GM12878 (cell line): ENCODE data around the gene PISD. TPM values are rescaled to one million over a fixed set of nuclear protein-coding genes. Genes with fewer than 3 reads are reported as not detected.

Experiments
- ATAC-seq: fragments of 200-7000 bp; cut with Tn5 transposase; 3 replicates; pipeline ENCODE4 v1.9.1; 2020; ENCODE audit warnings: mild to moderate bottlenecking, moderate library complexity
- BruUV-seq: library from RNA; stranded (reverse); fragments of 400-500 nt; replicated peaks from 2 replicates; lab custom pipeline; 2021; lab: Mats Ljungman, UMichigan
- CTCF ChIA-PET: fragments of 300-600 bp; sonication (Branson Sonifier 250); formaldehyde crosslinking; extraction: SDS; loops from one replicate; lab custom pipeline; 2021; ENCODE audit warnings: inconsistent platforms; lab: Yijun Ruan, JAX
- POLR2A ChIA-PET: fragments of 350-600 bp; formaldehyde crosslinking; extraction: SDS; loops from one replicate; lab custom pipeline; 2021; ENCODE audit warnings: inconsistent platforms; lab: Charles Lee
- RAD21 ChIA-PET: fragments of 300-600 bp; sonication (Branson Sonifier 250); formaldehyde crosslinking; loops from one replicate; lab custom pipeline; 2023; ENCODE audit warnings: antibody characterized with exemption; ENCODE audit not compliant: unreplicated experiment; lab: Charles Lee
- SMC1A ChIA-PET: fragments of 300-600 bp; sonication (Branson Sonifier 250); formaldehyde crosslinking; loops from one replicate; lab custom pipeline; 2023; ENCODE audit not compliant: unreplicated experiment, uncharacterized antibody; lab: Charles Lee
- DNase-seq: peaks from one replicate; pipeline ENCODE4 v3.0.0-alpha.2; 2011; ENCODE audit warnings: low read depth, low spot score
- FAIRE-seq: peaks from 3 replicates; lab custom pipeline; 2011; peaks lifted over from hg19 to GRCh38; lab: Jason Lieb, UNC
- H2AFZ ChIP-seq: 2 replicates; pipeline ENCODE4 v1.6.0; 2011; ENCODE audit warnings: low read depth, low read length, control low read depth; ENCODE audit not compliant: control insufficient read depth
- H3K27ac ChIP-seq: 2 replicates; pipeline ENCODE4 v1.5.1; 2011; ENCODE audit warnings: control low read depth; ENCODE audit not compliant: control insufficient read depth, insufficient read depth
- H3K27me3 ChIP-seq, 2 experiments: replicated peaks in 1 of 2; 2 replicates each; pipeline versions ENCODE4 v1.6.0 to v1.6.1; 2011; ENCODE audit warnings: low read length in 1 of 2; ENCODE audit not compliant: control insufficient read depth in 2 of 2, insufficient read depth in 2 of 2
- H3K36me3 ChIP-seq, 2 experiments: 2 replicates each; pipeline ENCODE4 v1.5.1; 2011; ENCODE audit warnings: low read length in 1 of 2; ENCODE audit not compliant: control insufficient read depth in 2 of 2, insufficient read depth in 2 of 2
- H3K4me1 ChIP-seq: 2 replicates; pipeline ENCODE4 v1.6.1; 2011; ENCODE audit warnings: mild to moderate bottlenecking, low read length, moderate library complexity, mixed read lengths; ENCODE audit not compliant: control insufficient read depth, insufficient read depth
- H3K4me2 ChIP-seq: 2 replicates; pipeline ENCODE4 v1.6.0; 2011; ENCODE audit warnings: control low read depth; ENCODE audit not compliant: control insufficient read depth, insufficient read depth
- H3K4me3 ChIP-seq: fragments of 200-600 bp; sonication (generic); 2 replicates; pipeline ENCODE4 v1.5.1; 2016
- H3K79me2 ChIP-seq: 2 replicates; pipeline ENCODE4 v1.6.0; 2011; ENCODE audit warnings: low read length; ENCODE audit not compliant: control insufficient read depth, insufficient read depth
- H3K9ac ChIP-seq: 2 replicates; pipeline ENCODE4 v1.8.0; 2011; ENCODE audit warnings: low read length, control low read depth, mixed read lengths; ENCODE audit not compliant: control insufficient read depth, insufficient read depth
- H3K9me3 ChIP-seq: replicated peaks from 3 replicates; pipeline ENCODE4 v1.5.1; 2011; ENCODE audit warnings: mild to moderate bottlenecking, low read length; ENCODE audit not compliant: control insufficient read depth, insufficient read depth
- H4K20me1 ChIP-seq: 2 replicates; pipeline ENCODE4 v1.6.0; 2011; ENCODE audit not compliant: control insufficient read depth, insufficient read depth
- BCL11A ChIP-seq: IDR thresholded peaks from 2 replicates; pipeline ENCODE4 v1.6.1; 2011; ENCODE audit warnings: low read depth, low read length
- CBFB ChIP-seq: IDR thresholded peaks from 2 replicates; pipeline ENCODE4 v1.6.1; 2016; ENCODE audit warnings: antibody characterized with exemption, low read depth
- CHD1 ChIP-seq: IDR thresholded peaks from 2 replicates; pipeline ENCODE4 v1.6.1; 2012; ENCODE audit warnings: low read depth, low read length, improper control_type of control experiment
- EED ChIP-seq: sonication (generic); IDR thresholded peaks from 2 replicates; pipeline ENCODE4 v1.6.1; 2016; ENCODE audit warnings: antibody characterized with exemption, low read depth
- ETV6 ChIP-seq, 2 experiments: fragments of 450-650 bp in 1 of 2; IDR thresholded peaks in 1 of 2; conservative IDR thresholded peaks in 1 of 2; 2 replicates each; pipeline ENCODE4 v1.6.1; 2014; ENCODE audit warnings: antibody characterized with exemption in 1 of 2, borderline replicate concordance in 1 of 2, low read depth in 1 of 2, mild to moderate bottlenecking in 1 of 2, moderate library complexity in 1 of 2
- LARP7 ChIP-seq: fragments of 450-650 bp; IDR thresholded peaks from 2 replicates; pipeline ENCODE4 v1.6.1; 2017; ENCODE audit warnings: mild to moderate bottlenecking
- MXI1 ChIP-seq: fragments of 150-350 bp; IDR thresholded peaks from 2 replicates; pipeline ENCODE4 v1.6.1; 2011; ENCODE audit warnings: low read depth, mild to moderate bottlenecking, inconsistent platforms, low read length, improper control_type of control experiment
- NFIC ChIP-seq: IDR thresholded peaks from 2 replicates; pipeline ENCODE4 v1.6.1; 2012; ENCODE audit warnings: low read depth, mild to moderate bottlenecking, inconsistent platforms, low read length, moderate library complexity
- POLR2A ChIP-seq: IDR thresholded peaks from 2 replicates; pipeline ENCODE4 v1.6.1; 2011; ENCODE audit warnings: low read depth, mild to moderate bottlenecking, low read length
- POLR2AphosphoS2 ChIP-seq: IDR thresholded peaks from 2 replicates; pipeline ENCODE4 v1.6.1; 2011; ENCODE audit warnings: low read depth, mild to moderate bottlenecking, low read length, improper control_type of control experiment, moderate library complexity
- POLR2AphosphoS5 ChIP-seq: IDR thresholded peaks from 2 replicates; pipeline ENCODE4 v1.6.1; 2011; ENCODE audit warnings: mild to moderate bottlenecking, low read length, inconsistent platforms
- SMAD5 ChIP-seq: IDR thresholded peaks from 2 replicates; pipeline ENCODE4 v1.6.1; 2016; ENCODE audit warnings: antibody characterized with exemption, low read depth
- SRF ChIP-seq, 2 experiments: IDR thresholded peaks; 2 replicates each; pipeline ENCODE4 v1.6.1; 2011; ENCODE audit warnings: low read depth in 2 of 2, low read length in 2 of 2, mild to moderate bottlenecking in 1 of 2, moderate library complexity in 1 of 2
- TBL1XR1 ChIP-seq: IDR thresholded peaks from 2 replicates; pipeline ENCODE4 v1.6.1; 2012; ENCODE audit warnings: low read depth, low read length, improper control_type of control experiment
- ZZZ3 ChIP-seq: IDR thresholded peaks from 2 replicates; pipeline ENCODE4 v1.6.1; 2011; ENCODE audit warnings: low read depth; ENCODE audit not compliant: control insufficient read depth, insufficient read length
- WGBS: methylation state at CpG from one replicate; pipeline ENCODE4 v1.1.6; 2016; ENCODE audit warnings: low lambda C conversion rate; ENCODE audit not compliant: insufficient replicate concordance, insufficient coverage; ENCODE audit errors: missing lambda C conversion rate; 5-methylcytosine and 5-hydroxymethylcytosine counted together
- in situ Hi-C: fragments of 300-500 bp; cut with MboI; formaldehyde crosslinking; loops from 9 replicates; pipeline ENCODE4 v1.14.3; 2018; ENCODE audit warnings: mixed read lengths
- intact Hi-C: fragments of 100-400 bp; cut with micrococcal nuclease; formaldehyde crosslinking; loops from one replicate; pipeline ENCODE4 v1.14.2; 2022; ENCODE audit not compliant: unreplicated experiment
- polyA plus RNA-seq, 11 experiments: library from polyadenylated mRNA; depleted of rRNA in 4 of 11; unstranded in 6 of 11; stranded (reverse) in 5 of 11; fragments of >200 nt; fragmentation: Nextera tagmentation in 4 of 11; fragmentation: Illumina TruSeq in 1 of 11; extraction: Ambion mirVana in 4 of 11; extraction: Trizol in 1 of 11; gene quantifications; 1 replicate in 1 of 11; 2 replicates in 10 of 11; pipeline versions ENCODE4 v1.2.1 to v1.2.3, GENCODE V29; 2011 to 2016; ENCODE audit warnings: inconsistent platforms in 2 of 11, missing spikeins in 2 of 11, low read depth in 1 of 11
- total RNA-seq, 4 experiments: library from RNA; depleted of rRNA in 3 of 4; stranded (reverse); fragments of >200 nt in 3 of 4; fragmentation: Illumina TruSeq in 1 of 4; extraction: Trizol in 1 of 4; gene quantifications; 2 replicates each; pipeline versions ENCODE4 v1.2.1 to v1.2.3, GENCODE V29; 2013 to 2021
- TF ChIP-seq, protein P1 (sequence below): IDR thresholded peaks from 2 replicates; pipeline ENCODE4 v1.6.1; 2011; ENCODE audit warnings: borderline replicate concordance, low read depth, mild to moderate bottlenecking, moderate library complexity, low read length; ENCODE audit not compliant: insufficient read depth, poor library complexity, severe bottlenecking
- TF ChIP-seq, protein P2 (sequence below): IDR thresholded peaks from 2 replicates; pipeline ENCODE4 v1.6.1; 2012; ENCODE audit warnings: mild to moderate bottlenecking, low read depth, low read length

The PISD gene
- total and polyA plus RNA-seq, 10 of the 15 experiments (the other 5 are each of a cell fraction or from before 2014, with no cell fraction given): 25.8 to 62.7 (median 45.8) TPM

DNA sequence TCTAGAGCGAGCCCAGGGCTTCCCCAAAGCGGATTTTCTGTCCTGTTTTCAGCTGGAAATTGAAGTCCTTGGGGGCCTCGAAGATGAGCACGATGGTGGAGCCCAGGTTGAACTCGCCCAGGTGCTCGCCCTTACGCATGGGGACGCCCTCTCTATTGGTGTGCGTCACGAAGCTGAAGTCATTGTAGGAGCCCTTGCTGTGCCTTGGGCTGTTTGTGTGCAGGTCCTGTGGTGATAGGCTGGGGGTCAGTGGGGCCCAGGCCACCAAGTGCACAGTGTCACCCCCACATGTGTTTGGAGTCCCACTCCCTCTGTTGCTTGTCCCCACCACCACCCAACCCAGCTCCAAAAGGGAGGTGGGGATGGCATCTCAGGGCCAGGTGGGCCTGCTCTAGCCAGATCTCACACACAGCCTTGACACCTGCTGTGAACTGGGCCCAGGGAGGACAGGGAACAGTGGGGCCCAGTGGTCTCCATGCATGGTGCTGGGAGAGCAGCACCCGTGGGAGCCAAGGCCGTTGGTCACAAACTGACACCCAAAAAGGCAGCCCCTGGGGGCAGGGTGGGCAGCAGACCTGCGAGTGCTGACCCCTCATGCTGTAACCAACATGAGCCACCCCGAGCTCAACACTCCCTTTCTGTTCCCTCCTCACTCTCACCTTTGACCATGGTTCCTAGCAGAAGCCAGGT, 42.3 kb downstream of the PISD start (continued):
- TF ChIP-seq NFIC (no peak), SMAD5 (peak; percentile 25; the same call in 1 of the 2 replicates), BCL11A (no peak), CBFB (0 out of 2 replicates have a peak, but pooled peaks have one; percentile 16), ZZZ3 (no peak), POLR2AphosphoS5 (peak; percentile 30; the same call in 1 of the 2 replicates), ETV6 (conservative IDR thresholded peaks at IDR 0.05 in 1 of 2, IDR thresholded peaks at IDR 0.05 in 1 of 2; ENCODE audit: borderline replicate concordance in 1 of 2, low read depth in 1 of 2) (no peak), POLR2A (peak; percentile 47)
- TF ChIP-seq, protein P1, sequence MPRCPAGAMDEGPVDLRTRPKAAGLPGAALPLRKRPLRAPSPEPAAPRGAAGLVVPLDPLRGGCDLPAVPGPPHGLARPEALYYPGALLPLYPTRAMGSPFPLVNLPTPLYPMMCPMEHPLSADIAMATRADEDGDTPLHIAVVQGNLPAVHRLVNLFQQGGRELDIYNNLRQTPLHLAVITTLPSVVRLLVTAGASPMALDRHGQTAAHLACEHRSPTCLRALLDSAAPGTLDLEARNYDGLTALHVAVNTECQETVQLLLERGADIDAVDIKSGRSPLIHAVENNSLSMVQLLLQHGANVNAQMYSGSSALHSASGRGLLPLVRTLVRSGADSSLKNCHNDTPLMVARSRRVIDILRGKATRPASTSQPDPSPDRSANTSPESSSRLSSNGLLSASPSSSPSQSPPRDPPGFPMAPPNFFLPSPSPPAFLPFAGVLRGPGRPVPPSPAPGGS: peak; percentile 4
- TF ChIP-seq, all 136 proteins: peak for 5

DNA sequence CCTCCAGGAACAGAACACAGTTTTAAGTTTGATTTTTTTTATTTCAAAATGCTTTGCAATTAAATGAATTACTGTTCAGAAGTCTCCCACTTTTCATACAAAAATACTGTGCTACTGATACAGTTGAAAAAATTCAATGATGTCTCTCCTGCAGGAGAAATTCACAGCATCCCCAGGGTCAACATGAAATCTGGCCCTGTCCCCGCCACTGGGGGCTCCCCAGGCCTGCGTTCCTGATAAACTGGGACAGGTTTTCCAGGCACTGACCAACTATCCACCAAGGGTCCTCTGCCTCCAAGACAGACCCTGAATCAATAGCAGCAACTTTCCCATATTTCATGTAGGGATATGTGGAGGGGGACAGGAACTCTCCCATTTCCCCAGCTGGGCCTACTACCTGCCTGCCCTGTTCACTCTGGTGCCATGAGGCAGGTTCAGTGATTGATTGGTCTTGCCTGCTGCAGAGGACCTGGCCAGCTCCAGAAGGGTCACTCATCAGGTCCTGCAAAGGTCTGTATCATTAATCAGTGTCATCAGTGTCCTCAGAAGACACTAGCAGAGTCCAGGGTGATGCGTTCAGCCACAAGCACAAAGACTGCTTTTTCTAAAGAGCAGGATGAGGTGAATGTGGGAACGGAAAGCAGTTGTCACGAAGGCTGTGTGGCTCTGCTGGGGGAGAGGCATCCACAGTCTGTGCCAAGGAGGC, 43.4 kb downstream of the PISD start:
- RAD21 ChIA-PET: interaction anchor here (1.1 kb wide), 1 partner anchor 12 kb away, joined by 3 read pairs; no protein-coding TSS in a partner anchor

More for the DNA sequence above, 43.4 kb downstream of the PISD start:
- no peaks in the 10 kb centered on the region; the same call in none of the 2 replicates for H3K79me2 ChIP-seq
- H3K27ac ChIP-seq: no peak overlapping the region
- POLR2A ChIA-PET: no interaction called here
- CTCF ChIA-PET: no interaction called here
- no peaks in the 10 kb centered on the region for H3K9me3 ChIP-seq
- no peak overlapping the region for H3K9ac ChIP-seq
- no peak overlapping the region for H3K4me2 ChIP-seq
- no peak for ATAC-seq
- SMC1A ChIA-PET: no interaction called here
- no peak overlapping the region for H3K4me3 ChIP-seq
- 93% methylated on average over 5 of the region's 5 CpGs for WGBS
- H3K4me1 ChIP-seq: peaks cover 16% of the 10 kb centered on the region
- H4K20me1 ChIP-seq: peaks cover 6% of the 10 kb centered on the region; the same call in 1 of the 2 replicates
- in situ Hi-C loops (no loop called here), intact Hi-C loops (no loop called here)
- TF ChIP-seq POLR2AphosphoS2 (0 out of 2 replicates have a peak, but pooled peaks have one; percentile 22), CHD1 (no peak), EED (no peak), TBL1XR1 (no peak), LARP7 (no peak), MXI1 (no peak), SRF (IDR thresholded peaks at IDR 0.05; ENCODE audit: low read depth in 2 of 2, low read length in 2 of 2) (peak in 1 of 2 experiments; percentile 34; a peak in 1 of 4 replicates)
- TF ChIP-seq, protein P2, sequence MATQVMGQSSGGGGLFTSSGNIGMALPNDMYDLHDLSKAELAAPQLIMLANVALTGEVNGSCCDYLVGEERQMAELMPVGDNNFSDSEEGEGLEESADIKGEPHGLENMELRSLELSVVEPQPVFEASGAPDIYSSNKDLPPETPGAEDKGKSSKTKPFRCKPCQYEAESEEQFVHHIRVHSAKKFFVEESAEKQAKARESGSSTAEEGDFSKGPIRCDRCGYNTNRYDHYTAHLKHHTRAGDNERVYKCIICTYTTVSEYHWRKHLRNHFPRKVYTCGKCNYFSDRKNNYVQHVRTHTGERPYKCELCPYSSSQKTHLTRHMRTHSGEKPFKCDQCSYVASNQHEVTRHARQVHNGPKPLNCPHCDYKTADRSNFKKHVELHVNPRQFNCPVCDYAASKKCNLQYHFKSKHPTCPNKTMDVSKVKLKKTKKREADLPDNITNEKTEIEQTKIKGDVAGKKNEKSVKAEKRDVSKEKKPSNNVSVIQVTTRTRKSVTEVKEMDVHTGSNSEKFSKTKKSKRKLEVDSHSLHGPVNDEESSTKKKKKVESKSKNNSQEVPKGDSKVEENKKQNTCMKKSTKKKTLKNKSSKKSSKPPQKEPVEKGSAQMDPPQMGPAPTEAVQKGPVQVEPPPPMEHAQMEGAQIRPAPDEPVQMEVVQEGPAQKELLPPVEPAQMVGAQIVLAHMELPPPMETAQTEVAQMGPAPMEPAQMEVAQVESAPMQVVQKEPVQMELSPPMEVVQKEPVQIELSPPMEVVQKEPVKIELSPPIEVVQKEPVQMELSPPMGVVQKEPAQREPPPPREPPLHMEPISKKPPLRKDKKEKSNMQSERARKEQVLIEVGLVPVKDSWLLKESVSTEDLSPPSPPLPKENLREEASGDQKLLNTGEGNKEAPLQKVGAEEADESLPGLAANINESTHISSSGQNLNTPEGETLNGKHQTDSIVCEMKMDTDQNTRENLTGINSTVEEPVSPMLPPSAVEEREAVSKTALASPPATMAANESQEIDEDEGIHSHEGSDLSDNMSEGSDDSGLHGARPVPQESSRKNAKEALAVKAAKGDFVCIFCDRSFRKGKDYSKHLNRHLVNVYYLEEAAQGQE: no peak
- no peak for FAIRE-seq
- BruUV-seq: TSS peak; percentile 42
- no peak for DNase-seq
- no peaks in the 10 kb centered on the region for H3K27me3 ChIP-seq
- H3K36me3 ChIP-seq: peaks cover 25 to 62% of the 10 kb centered on the region in 2 experiments; a peak in 3 of 4 replicates
- H2AFZ ChIP-seq: no peak overlapping the region
